H1 (cell line): ENCODE results near the gene KAT8. TPM values are rescaled to one million over a fixed set of nuclear protein-coding genes. Genes with fewer than 3 reads are reported as not detected.

Experiments used
- CTCF ChIA-PET: fragments of 300-600 bp; sonication (Branson Sonifier 250); formaldehyde crosslinking; loops from one replicate; lab custom pipeline; 2021; ENCODE audit not compliant: partially characterized antibody; lab: Charles Lee
- POLR2A ChIA-PET: fragments of 300-600 bp; sonication (Branson Sonifier 250); formaldehyde crosslinking; loops from one replicate; lab custom pipeline; 2021; ENCODE audit warnings: inconsistent platforms; ENCODE audit not compliant: partially characterized antibody; lab: Charles Lee
- DNase-seq, 2 experiments: peaks; one replicate each; pipeline versions ENCODE4 v3.0.0 to v3.0.0-alpha.2; 2010 to 2022; ENCODE audit warnings: low spot score in 2 of 2, low read depth in 1 of 2, mixed read lengths in 1 of 2
- FAIRE-seq: peaks from 2 replicates; lab custom pipeline; 2011; peaks lifted over from hg19 to GRCh38; lab: Jason Lieb, UNC
- H2AFZ ChIP-seq: 2 replicates; pipeline ENCODE4 v1.8.1; 2012; ENCODE audit warnings: low read length, inconsistent platforms
- H2AK5ac ChIP-seq: 2 replicates; pipeline ENCODE4 v1.6.1; 2013; ENCODE audit warnings: low read depth, low read length
- H2BK120ac ChIP-seq: replicated peaks from 2 replicates; pipeline ENCODE3; 2013; ENCODE audit warnings: low read depth, low read length, inconsistent platforms
- H2BK12ac ChIP-seq: 2 replicates; pipeline ENCODE4 v1.6.1; 2013; ENCODE audit warnings: low read depth, low read length
- H2BK15ac ChIP-seq: 2 replicates; pipeline ENCODE4 v1.6.1; 2013; ENCODE audit warnings: low read length
- H2BK20ac ChIP-seq: 2 replicates; pipeline ENCODE4 v1.6.1; 2013; ENCODE audit warnings: low read length
- H2BK5ac ChIP-seq: 2 replicates; pipeline ENCODE4 v1.6.1; 2013; ENCODE audit warnings: low read depth, low read length
- H3K14ac ChIP-seq: 2 replicates; pipeline ENCODE4 v1.6.1; 2013; ENCODE audit warnings: inconsistent platforms; ENCODE audit not compliant: insufficient read length
- H3K18ac ChIP-seq: 2 replicates; pipeline ENCODE4 v1.6.1; 2013; ENCODE audit warnings: low read length; ENCODE audit errors: extremely low read depth
- H3K23ac ChIP-seq: 2 replicates; pipeline ENCODE4 v1.6.1; 2013; ENCODE audit warnings: inconsistent platforms; ENCODE audit not compliant: insufficient read length
- H3K23me2 ChIP-seq: 2 replicates; pipeline ENCODE4 v1.6.1; 2013; ENCODE audit warnings: low read depth, low read length
- H3K27ac ChIP-seq: 2 replicates; pipeline ENCODE4 v1.6.1; 2011; ENCODE audit warnings: low read depth, low read length, inconsistent platforms
- H3K27me3 ChIP-seq, 4 experiments: replicated peaks in 1 of 4; 1 replicate in 1 of 4; 2 replicates in 3 of 4; pipeline versions ENCODE4 v1.6.1 to v1.8.1; 2011 to 2013; ENCODE audit warnings: low read length in 3 of 4, mild to moderate bottlenecking in 3 of 4, inconsistent platforms in 2 of 4, mixed read lengths in 2 of 4, moderate library complexity in 1 of 4; ENCODE audit not compliant: control insufficient read depth in 3 of 4, insufficient read depth in 3 of 4; ENCODE audit errors: extremely low read depth in 1 of 4
- H3K36me3 ChIP-seq, 4 experiments: 2 replicates each; pipeline versions ENCODE4 v1.6.1 to v1.8.1; 2011 to 2013; ENCODE audit warnings: mild to moderate bottlenecking in 4 of 4, low read length in 3 of 4, moderate library complexity in 2 of 4, control low read depth in 1 of 4, inconsistent platforms in 1 of 4; ENCODE audit not compliant: insufficient read depth in 4 of 4, control insufficient read depth in 2 of 4
- H3K4ac ChIP-seq: replicated peaks from 2 replicates; pipeline ENCODE3; 2013; ENCODE audit warnings: low read length, low read depth, mixed read lengths, inconsistent platforms; ENCODE audit not compliant: insufficient read length
- H3K4me1 ChIP-seq, 4 experiments: replicated peaks in 1 of 4; 1 replicate in 1 of 4; 2 replicates in 3 of 4; pipeline versions ENCODE4 v1.6.1 to v1.8.1; 2011 to 2013; ENCODE audit warnings: low read length in 3 of 4, inconsistent platforms in 2 of 4, mixed read lengths in 1 of 4; ENCODE audit not compliant: insufficient read depth in 4 of 4, control insufficient read depth in 3 of 4
- H3K4me2 ChIP-seq, 2 experiments: 2 replicates each; pipeline versions ENCODE4 v1.6.1 to v1.8.1; 2011 to 2013; ENCODE audit warnings: low read depth in 2 of 2, low read length in 2 of 2, control low read depth in 1 of 2, inconsistent platforms in 1 of 2, mild to moderate bottlenecking in 1 of 2; ENCODE audit not compliant: insufficient read depth in 1 of 2
- H3K4me3 ChIP-seq, 4 experiments: fragments of 200-600, 300-600 bp in 1 of 4; sonication (generic), shearing (Covaris generic), sonication (Bioruptor Twin) in 1 of 4; 2 replicates each; pipeline versions ENCODE4 v1.5.1 to v1.8.1; 2011 to 2016; ENCODE audit warnings: low read length in 4 of 4, low read depth in 3 of 4, control low read depth in 2 of 4, inconsistent platforms in 2 of 4, mild to moderate bottlenecking in 2 of 4, mixed read lengths in 1 of 4, moderate library complexity in 1 of 4; ENCODE audit not compliant: insufficient read depth in 2 of 4; ENCODE audit errors: extremely low read depth in 1 of 4
- H3K56ac ChIP-seq: replicated peaks from 2 replicates; pipeline ENCODE3; 2013; ENCODE audit warnings: low read depth, mild to moderate bottlenecking, mixed read lengths, low read length, inconsistent platforms; ENCODE audit not compliant: insufficient read length
- H3K79me1 ChIP-seq: 2 replicates; pipeline ENCODE4 v1.6.1; 2013; ENCODE audit warnings: low read depth, low read length, control low read depth
- H3K79me2 ChIP-seq, 2 experiments: 2 replicates each; pipeline versions ENCODE4 v1.6.1 to v1.8.1; 2012 to 2013; ENCODE audit warnings: low read length in 2 of 2, mild to moderate bottlenecking in 2 of 2, inconsistent platforms in 1 of 2; ENCODE audit not compliant: insufficient read depth in 2 of 2, control insufficient read depth in 1 of 2
- H3K9ac ChIP-seq, 4 experiments: replicated peaks in 1 of 4; 1 replicate in 1 of 4; 2 replicates in 3 of 4; pipeline versions ENCODE4 v1.6.1 to v1.8.1; 2011 to 2013; ENCODE audit warnings: low read depth in 3 of 4, low read length in 3 of 4, control low read depth in 2 of 4, mild to moderate bottlenecking in 2 of 4, moderate library complexity in 2 of 4, inconsistent platforms in 1 of 4; ENCODE audit errors: extremely low read depth in 1 of 4
- H3K9me3 ChIP-seq, 2 experiments: 2 replicates each; pipeline versions ENCODE4 v1.6.1 to v1.8.1; 2012 to 2013; ENCODE audit warnings: mild to moderate bottlenecking in 2 of 2, moderate library complexity in 2 of 2, control low read depth in 1 of 2, inconsistent platforms in 1 of 2, low read depth in 1 of 2, low read length in 1 of 2, mixed read lengths in 1 of 2; ENCODE audit not compliant: insufficient read depth in 2 of 2
- H4K20me1 ChIP-seq, 2 experiments: replicated peaks in 1 of 2; 2 replicates each; pipeline versions ENCODE3 to v1.8.1; 2011 to 2013; ENCODE audit warnings: inconsistent platforms in 2 of 2, low read length in 2 of 2, mild to moderate bottlenecking in 1 of 2; ENCODE audit not compliant: insufficient read depth in 2 of 2, control insufficient read depth in 1 of 2
- H4K5ac ChIP-seq: 2 replicates; pipeline ENCODE4 v1.6.1; 2013; ENCODE audit warnings: low read length, low read depth, mixed read lengths, inconsistent platforms; ENCODE audit not compliant: insufficient read length
- H4K8ac ChIP-seq: 2 replicates; pipeline ENCODE4 v1.8.0; 2013; ENCODE audit warnings: mild to moderate bottlenecking, moderate library complexity, low read length, inconsistent platforms; ENCODE audit not compliant: insufficient read depth; ENCODE audit errors: extremely low read depth
- H4K91ac ChIP-seq: replicated peaks from 2 replicates; pipeline ENCODE3; 2013; ENCODE audit warnings: low read length, mixed read lengths, inconsistent platforms; ENCODE audit not compliant: insufficient read length
- ASH2L ChIP-seq: fragments of 200-600, 300-600 bp; sonication (generic); IDR thresholded peaks from one replicate; pipeline ENCODE4 v1.7.1; 2017; ENCODE audit warnings: low read length
- BRCA1 ChIP-seq: IDR thresholded peaks from 2 replicates; pipeline ENCODE4 v1.6.1; 2012; ENCODE audit warnings: low read depth, low read length, improper control_type of control experiment
- KDM5A ChIP-seq: fragments of 200-600 bp; IDR thresholded peaks from 2 replicates; pipeline ENCODE4 v1.7.1; 2012; ENCODE audit warnings: mild to moderate bottlenecking, low read length, inconsistent platforms, mixed read lengths
- MAFK ChIP-seq: IDR thresholded peaks from 2 replicates; pipeline ENCODE4 v1.6.1; 2012; ENCODE audit warnings: low read depth, mild to moderate bottlenecking, improper control_type of control experiment, low read length
- RFX5 ChIP-seq: IDR thresholded peaks from 2 replicates; pipeline ENCODE4 v1.6.1; 2011; ENCODE audit warnings: low read depth, low read length, improper control_type of control experiment, borderline replicate concordance
- RNF2 ChIP-seq: fragments of 200-900, 300-1000 bp; sonication (generic); IDR thresholded peaks from 2 replicates; pipeline ENCODE4 v1.7.1; 2016; ENCODE audit warnings: borderline replicate concordance, low read depth, mild to moderate bottlenecking, antibody characterized with exemption, low read length; ENCODE audit not compliant: poor library complexity, severe bottlenecking; ENCODE audit errors: missing control alignments
- RXRA ChIP-seq: IDR thresholded peaks from 2 replicates; pipeline ENCODE4 v1.6.1; 2011; ENCODE audit warnings: low read depth, mild to moderate bottlenecking, low read length, moderate library complexity; ENCODE audit not compliant: insufficient read depth
- SIRT6 ChIP-seq: IDR thresholded peaks from one replicate; pipeline ENCODE4 v1.7.1; 2012; ENCODE audit warnings: low read length, inconsistent platforms
- SRF ChIP-seq: IDR thresholded peaks from 2 replicates; pipeline ENCODE4 v1.6.1; 2011; ENCODE audit warnings: mild to moderate bottlenecking, low read depth, low read length, moderate library complexity
- TAF7 ChIP-seq: optimal IDR thresholded peaks from 2 replicates; pipeline ENCODE3; 2011; ENCODE audit warnings: low read depth, mild to moderate bottlenecking, inconsistent platforms, low read length, moderate library complexity, borderline replicate concordance
- ZNF274 ChIP-seq: IDR thresholded peaks from 2 replicates; pipeline ENCODE4 v1.7.0; 2012; ENCODE audit warnings: low read length, borderline replicate concordance; ENCODE audit errors: extremely low read depth
- WGBS, 2 experiments: shearing (Covaris generic) in 1 of 2; methylation state at CpG; one replicate each; pipeline versions ENCODE4 v1.1.6 to v1.1.7; 2013 to 2015; ENCODE audit warnings: low lambda C conversion rate in 2 of 2, mixed read lengths in 2 of 2, inconsistent platforms in 1 of 2, low coverage in 1 of 2, missing lambda C conversion rate in 1 of 2; ENCODE audit not compliant: insufficient replicate concordance in 2 of 2, insufficient coverage in 1 of 2, insufficient read length in 1 of 2; ENCODE audit errors: extremely low coverage in 1 of 2, missing lambda C conversion rate in 1 of 2; 5-methylcytosine and 5-hydroxymethylcytosine counted together
- polyA plus RNA-seq, 7 experiments: library from polyadenylated mRNA; depleted of rRNA in 3 of 7; stranded (reverse) in 5 of 7; unstranded in 2 of 7; fragments of >200 nt in 5 of 7; fragments of 200-250 nt in 2 of 7; gene quantifications; 1 replicate in 5 of 7; 2 replicates in 1 of 7; 4 replicates in 1 of 7; pipeline versions ENCODE4 v1.2.1 to v1.2.3, GENCODE V29; 2011 to 2013; ENCODE audit warnings: missing spikeins in 2 of 7, mixed read lengths in 2 of 7
- total RNA-seq: library from RNA; stranded (reverse); fragmentation: NEBNext Ultra II Directional; extraction: Animal tissue kit (Norgen Biotek cat#: 25700); gene quantifications from 2 replicates; pipeline ENCODE4 v1.2.1, GENCODE V29; 2021
- TF ChIP-seq, protein P1 (sequence below): IDR thresholded peaks from 2 replicates; pipeline ENCODE4 v1.6.1; 2012; ENCODE audit warnings: inconsistent platforms
- TF ChIP-seq, protein P2 (sequence below): IDR thresholded peaks from 2 replicates; pipeline ENCODE4 v1.6.1; 2011; ENCODE audit warnings: low read depth, mild to moderate bottlenecking, low read length; ENCODE audit not compliant: insufficient read depth

The KAT8 gene
- total and polyA plus RNA-seq, 2 of the 8 experiments (the other 6 are each of a cell fraction or from before 2014, with no cell fraction given): 52.6 to 61.6 TPM

DNA sequence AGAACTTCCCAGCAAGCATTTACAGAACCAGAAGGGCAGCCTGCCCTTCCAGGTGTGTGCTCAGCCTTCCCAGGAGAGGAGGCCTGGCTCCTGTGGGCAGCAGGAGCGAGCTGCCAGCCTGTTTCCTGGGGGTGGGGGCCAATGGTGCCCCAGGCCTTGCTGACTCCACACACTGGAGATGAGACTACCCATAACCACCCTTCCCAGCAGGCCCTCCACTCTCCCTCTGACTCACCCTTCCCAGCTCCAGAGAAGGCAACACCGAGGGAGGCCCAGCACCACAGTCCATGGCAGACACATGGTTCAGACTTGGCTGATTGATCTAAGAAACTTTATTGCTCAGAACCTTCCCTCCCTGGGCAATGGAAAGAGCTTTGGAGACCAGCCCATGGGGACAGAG lies 26.9 kb upstream of the KAT8 start:
- no peak overlapping the region for H3K9ac ChIP-seq
- no peak overlapping the region for H3K23ac ChIP-seq
- no peak overlapping the region for H2BK5ac ChIP-seq
- peaks cover 8 to 22% of the 10 kb centered on the region in 2 experiments for H4K20me1 ChIP-seq
- POLR2A ChIA-PET: interaction anchor here (1.1 to 4.2 kb wide), 3 partner anchors 9 to 27 kb away, joined by 3 to 26 read pairs (median 6); partner anchors contain the start of gene KAT8
- 96% methylated on average over 2 of the region's 2 CpGs; no CpG with 5 or more reads in 1 of the 2 experiments for WGBS, 2 experiments
- no peak overlapping the region for H3K14ac ChIP-seq
- H2BK12ac ChIP-seq: no peak overlapping the region
- no peak overlapping the region for H2AFZ ChIP-seq
- no peaks in the 10 kb centered on the region for H3K27me3 ChIP-seq
- no peak overlapping the region for H2BK15ac ChIP-seq
- no peak overlapping the region for H2AK5ac ChIP-seq
- CTCF ChIA-PET: interaction anchor here (3.0 kb wide), 1 partner anchor 11 kb away, joined by 14 read pairs; no protein-coding TSS in a partner anchor
- H3K27ac ChIP-seq: no peak overlapping the region
- no peaks in the 10 kb centered on the region for H3K9me3 ChIP-seq
- no peak overlapping the region for H4K5ac ChIP-seq
- H2BK120ac ChIP-seq: no peak overlapping the region
- H3K23me2 ChIP-seq: peaks cover 10% of the 10 kb centered on the region
- H3K4me3 ChIP-seq: no peak overlapping the region
- no peak overlapping the region; the same call in 1 of the 2 replicates for H4K8ac ChIP-seq
- DNase-seq (no peak), FAIRE-seq (no peak)
- peaks cover 0 to 9% (median 3%) of the 10 kb centered on the region in 4 experiments; a peak in 4 of 7 replicates for H3K4me1 ChIP-seq
- no peak overlapping the region for H3K4ac ChIP-seq
- H2BK20ac ChIP-seq: no peak overlapping the region
- H3K4me2 ChIP-seq: no peak overlapping the region
- peaks cover 0 to 7% of the 10 kb centered on the region in 2 experiments; a peak in 1 of 4 replicates for H3K79me2 ChIP-seq
- H4K91ac ChIP-seq: no peak overlapping the region
- peaks cover 10% of the 10 kb centered on the region for H3K79me1 ChIP-seq
- H3K36me3 ChIP-seq: peaks cover 0 to 15% (median 4%) of the 10 kb centered on the region in 4 experiments; a peak in 5 of 8 replicates
- no peak overlapping the region for H3K18ac ChIP-seq
- no peak overlapping the region for H3K56ac ChIP-seq
- no peak for TF ChIP-seq SIRT6
- TF ChIP-seq, protein P1, sequence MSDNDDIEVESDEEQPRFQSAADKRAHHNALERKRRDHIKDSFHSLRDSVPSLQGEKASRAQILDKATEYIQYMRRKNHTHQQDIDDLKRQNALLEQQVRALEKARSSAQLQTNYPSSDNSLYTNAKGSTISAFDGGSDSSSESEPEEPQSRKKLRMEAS: no peak
- TF ChIP-seq, protein P2, sequence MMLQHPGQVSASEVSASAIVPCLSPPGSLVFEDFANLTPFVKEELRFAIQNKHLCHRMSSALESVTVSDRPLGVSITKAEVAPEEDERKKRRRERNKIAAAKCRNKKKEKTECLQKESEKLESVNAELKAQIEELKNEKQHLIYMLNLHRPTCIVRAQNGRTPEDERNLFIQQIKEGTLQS: no peak
- TF ChIP-seq SRF: no peak
- TF ChIP-seq KDM5A: no peak
- TF ChIP-seq RFX5: no peak
- TF ChIP-seq MAFK: no peak
- TF ChIP-seq BRCA1: no peak
- no peak for TF ChIP-seq ASH2L
- no peak for TF ChIP-seq RNF2
- no peak for TF ChIP-seq TAF7
- no peak for TF ChIP-seq ZNF274
- TF ChIP-seq RXRA: no peak
